ENCODE measurements around the gene PBX3.

Gene PBX3

DNA sequence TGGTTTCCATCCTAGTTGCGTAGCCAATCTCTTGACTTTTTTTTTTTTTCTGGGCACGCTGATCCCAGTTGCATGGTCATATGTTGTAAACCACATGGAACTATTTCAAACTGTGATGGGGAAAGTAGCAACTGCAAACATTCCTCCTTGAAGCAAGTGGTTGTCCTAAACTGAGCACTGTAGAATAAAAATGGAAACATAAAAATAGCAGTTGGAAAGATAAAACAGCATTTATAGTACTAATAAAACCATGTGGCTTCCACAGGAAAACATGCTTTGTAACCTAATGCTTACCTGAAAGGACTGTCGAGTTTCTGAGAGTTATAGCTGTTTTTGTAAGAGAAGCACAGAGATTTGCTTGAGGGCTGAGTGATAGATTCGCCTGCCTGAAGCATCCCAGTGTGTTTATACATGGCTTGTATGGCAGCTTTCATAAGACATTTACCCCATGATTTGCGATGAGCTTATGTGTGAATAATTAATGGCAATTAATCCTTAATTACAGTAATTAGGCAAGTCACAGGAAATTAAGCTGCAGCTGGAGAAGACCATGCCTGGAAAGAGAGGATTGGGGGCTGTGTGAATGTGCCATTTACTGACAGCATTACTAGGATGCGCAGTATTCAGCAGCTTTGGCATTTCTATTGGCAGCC is 136.5 kb downstream of the PBX3 start:
- DNase-seq = no peak

DNA sequence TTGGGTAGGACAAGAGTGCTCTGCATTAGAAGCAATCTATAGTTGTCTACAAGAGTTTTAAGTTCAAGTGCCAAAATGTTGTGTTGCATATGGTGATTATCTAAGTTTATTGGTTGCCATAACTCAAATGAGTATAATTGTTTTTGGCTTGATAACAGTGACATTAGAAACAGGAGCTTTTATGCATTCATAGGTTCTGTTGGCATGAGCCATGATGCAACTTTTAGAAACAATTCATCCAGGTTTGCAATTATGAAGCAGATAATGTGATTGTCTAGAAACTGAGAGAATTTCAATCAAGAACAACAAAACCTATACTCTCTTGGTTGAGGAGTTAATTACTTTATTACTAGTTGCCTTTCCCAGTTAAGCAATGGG is 137.0 kb downstream of the PBX3 start:
- no peak for DNase-seq

DNA sequence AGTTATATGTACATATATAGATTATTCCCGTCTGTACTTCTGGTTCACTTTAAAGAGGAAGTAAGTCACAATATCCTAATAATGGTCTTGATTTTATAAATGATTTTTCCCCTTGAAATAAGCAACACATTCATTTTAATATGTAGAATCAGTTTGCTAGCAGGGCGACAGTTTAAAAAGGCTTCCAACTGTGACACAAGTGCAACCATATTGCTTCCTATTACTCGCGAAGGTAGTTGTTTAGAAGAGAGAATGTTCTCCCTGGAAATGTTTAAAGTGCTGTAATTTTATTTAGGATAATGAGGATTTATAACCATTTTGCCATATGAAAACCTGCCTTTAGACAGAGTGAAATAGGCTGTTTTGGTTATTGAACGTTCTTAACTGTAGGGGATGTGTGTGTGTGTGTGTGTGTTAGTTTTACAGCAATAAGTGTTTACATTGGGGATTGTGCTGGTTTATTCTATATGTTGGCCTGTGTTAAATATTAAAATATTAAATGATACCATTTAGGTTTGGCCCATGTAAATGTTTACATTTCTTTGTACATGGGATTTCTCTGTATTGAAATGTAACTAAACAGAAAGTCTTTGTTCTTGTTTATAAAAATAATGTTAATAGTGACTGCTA is 138.3 kb downstream of the PBX3 start:
- DNase-seq = no peak

DNA sequence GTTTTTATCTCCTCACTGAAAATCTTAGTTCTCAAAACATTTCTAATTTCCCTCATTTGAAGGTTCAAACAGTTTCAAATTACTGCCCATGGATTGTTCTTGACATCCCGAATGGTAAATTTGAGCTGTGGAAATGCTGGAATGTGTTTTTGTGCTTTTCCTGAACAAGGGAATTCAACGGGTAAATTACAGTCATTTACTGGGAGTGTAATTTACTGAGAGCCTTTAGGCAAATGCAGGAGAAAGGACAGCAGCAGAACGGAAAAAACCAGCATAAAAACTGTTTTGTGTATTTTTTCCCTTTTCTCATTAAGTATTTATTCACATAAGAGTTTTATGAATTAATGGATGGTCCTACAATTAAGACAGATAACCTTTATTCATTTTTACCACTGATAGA is 139.2 kb downstream of the PBX3 start:
- DNase-seq = no peak

DNA sequence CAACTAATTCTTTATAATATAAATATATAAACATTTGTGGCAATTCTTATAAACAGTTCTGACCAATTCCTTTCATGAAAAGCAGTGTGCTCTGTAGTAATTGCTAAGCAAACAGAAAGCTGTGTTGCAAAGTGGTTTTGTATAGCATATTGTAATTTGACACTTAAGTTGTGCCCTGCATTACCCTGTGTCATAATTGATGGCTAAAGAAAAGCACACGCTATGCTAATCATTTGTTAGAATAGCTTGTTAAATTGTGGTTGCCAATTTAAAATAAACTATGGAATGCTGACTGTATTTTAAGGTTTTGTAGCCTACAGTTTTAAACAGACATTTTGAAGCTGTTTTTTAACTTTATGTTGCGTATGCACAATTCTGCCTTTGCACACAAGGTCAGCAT is 140.0 kb downstream of the PBX3 start:
- no peak for DNase-seq

- no peak for DNase-seq
These were observed 141.0 kb downstream of the PBX3 start for GRCh38 chr9:125888211-125888610.

GRCh38 chr9:125889112-125889475 is 141.9 kb downstream of the PBX3 start:
- no peak for DNase-seq

DNA sequence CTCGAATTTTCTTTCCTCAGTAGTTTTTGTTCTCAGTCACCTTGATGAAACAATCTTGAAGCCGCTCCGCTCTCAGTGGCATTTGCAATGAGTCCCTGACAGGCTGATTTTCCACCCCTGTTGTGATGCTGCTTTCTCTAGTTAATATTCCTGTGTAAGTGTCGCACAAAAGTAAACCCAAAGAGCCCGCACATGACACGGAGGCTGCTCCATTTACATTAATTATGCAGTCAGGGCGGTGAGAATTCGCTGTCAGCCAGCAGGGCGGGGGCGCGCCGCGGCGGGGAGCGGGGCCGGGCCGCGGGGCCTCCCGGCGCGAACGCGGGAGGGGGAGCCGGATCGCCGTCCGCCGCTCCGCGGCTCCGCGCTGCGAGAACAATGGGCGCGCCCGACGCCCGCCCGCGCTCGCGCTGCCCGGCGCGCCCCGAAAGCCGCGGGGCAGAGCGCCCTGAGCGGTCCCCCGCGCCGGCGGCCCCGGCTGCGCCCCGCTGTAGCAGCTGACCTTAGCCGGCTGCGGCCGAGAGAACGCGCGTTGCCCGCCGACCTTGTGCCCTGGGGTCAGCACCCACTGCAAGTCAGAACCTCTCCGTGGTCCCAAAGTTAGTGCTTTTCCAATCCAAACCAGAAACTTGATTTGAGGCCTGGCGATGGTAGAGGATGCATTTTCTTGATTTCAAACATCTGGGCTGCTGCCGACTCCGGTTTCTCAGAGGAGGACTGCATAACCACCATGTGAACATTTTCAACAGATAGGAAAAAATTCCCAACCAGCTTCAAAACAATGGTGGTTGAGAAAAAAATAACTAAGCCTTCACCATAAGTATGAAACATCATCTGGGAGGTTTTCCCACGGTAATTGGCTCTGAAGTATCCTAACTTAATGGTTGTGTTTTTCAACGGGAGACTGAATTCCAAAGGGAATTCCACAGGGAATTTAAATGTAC is 142.6 kb downstream of the PBX3 start:
- DNase-seq = no peak

DNA sequence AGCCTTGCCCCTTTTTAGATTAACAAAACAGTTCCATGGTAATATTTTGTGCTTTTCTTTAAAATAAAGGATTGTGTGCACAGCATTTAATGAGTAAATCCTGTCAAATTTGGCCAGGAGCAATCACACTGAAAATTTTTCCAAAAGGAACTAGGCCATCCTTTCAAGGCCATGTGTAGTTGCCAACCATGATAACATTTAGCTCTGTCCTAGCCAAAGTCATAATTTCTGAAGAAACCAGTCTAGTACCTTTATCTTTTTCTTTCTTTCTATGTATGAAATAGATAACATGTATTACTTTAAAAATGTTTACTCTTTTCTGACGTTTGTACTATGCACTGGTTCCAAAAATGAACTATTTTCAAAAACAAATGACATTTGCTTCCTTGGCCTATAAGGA is 143.7 kb downstream of the PBX3 start:
- DNase-seq = no peak

DNA sequence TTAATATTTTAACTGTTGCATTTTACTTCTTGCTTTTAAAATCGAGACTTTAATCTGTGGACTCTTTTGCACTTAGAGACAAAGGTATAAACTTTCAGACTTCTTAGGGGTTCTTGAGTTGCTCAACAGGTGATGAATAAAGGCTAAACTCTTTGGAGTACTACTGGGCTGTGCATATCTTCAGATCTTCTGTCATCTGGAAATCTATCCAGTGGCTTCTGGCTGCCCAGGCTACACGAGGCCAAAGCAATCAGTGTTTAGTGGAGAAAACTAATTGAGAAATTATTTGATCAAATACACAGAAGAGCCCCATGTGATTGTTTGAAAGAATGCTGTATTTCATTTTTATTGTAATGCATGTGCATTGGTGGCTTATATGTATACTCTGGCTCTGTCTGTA is 146.1 kb downstream of the PBX3 start:
- no peak for DNase-seq

- DNase-seq = no peak
These were observed 147.4 kb downstream of the PBX3 start for GRCh38 chr9:125894566-125894965.

DNA sequence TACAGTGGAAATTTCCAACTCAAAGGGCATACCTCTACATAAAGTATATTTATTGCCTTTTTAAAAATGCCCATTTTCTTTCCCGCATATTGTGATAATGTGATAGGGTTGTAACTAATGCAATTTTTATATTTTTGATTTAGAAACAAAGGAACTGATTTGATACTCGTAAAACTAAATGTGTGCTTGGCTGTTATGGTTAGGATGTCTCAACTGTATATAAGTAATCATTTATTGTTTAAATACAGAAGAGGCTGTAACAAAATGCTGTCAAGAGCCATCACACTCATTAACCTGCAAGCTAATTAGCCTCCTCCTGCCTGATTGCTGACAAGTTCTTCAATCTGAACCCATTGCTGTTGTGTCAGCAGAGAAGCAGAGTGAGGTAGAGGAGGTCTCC is 149.2 kb downstream of the PBX3 start:
- no peak for DNase-seq

DNA sequence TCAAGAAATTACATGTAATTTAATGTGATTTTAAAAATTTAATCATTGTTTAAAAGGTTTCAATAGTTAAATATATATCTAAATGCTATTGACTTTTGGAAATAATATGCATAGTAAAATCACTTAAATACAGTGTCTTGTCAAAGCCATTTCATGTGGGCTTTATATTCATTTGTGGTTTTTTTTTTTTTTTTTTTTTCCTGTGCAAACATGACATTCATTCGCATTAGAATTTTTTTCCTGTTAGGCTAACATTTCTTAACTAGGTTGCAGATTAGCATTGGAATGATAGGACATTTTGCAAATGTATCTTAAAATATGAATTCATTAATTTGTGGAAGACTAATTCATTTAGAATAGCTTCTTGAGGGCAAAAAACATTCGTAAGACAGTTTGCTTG is 149.8 kb downstream of the PBX3 start:
- no peak for DNase-seq

DNA sequence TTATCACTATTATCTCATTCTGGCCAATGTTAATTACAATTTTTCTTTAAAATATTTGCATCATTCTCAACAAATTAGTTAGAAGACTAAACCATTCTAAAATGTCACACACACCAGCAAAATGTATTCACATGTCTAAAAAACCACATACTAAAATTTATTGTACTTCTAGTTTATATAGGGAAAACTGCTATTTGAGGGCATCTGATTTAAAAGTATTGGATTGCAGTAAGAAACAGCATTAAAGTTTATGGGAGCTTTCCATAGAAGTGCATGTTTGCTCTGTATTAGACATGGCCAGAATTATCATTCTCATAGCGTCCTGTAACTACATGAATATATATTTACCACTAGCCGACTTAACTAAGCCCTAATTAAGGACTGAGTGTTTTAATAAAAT is 150.3 kb downstream of the PBX3 start:
- no peak for DNase-seq

- no peak for DNase-seq
These were observed 155.0 kb downstream of the PBX3 start for GRCh38 chr9:125902214-125902613.

GRCh38 chr9:125902831-125903512 is 155.8 kb downstream of the PBX3 start:
- DNase-seq = no peak

- DNase-seq = no peak
These were observed 157.1 kb downstream of the PBX3 start for GRCh38 chr9:125904155-125904851.

DNA sequence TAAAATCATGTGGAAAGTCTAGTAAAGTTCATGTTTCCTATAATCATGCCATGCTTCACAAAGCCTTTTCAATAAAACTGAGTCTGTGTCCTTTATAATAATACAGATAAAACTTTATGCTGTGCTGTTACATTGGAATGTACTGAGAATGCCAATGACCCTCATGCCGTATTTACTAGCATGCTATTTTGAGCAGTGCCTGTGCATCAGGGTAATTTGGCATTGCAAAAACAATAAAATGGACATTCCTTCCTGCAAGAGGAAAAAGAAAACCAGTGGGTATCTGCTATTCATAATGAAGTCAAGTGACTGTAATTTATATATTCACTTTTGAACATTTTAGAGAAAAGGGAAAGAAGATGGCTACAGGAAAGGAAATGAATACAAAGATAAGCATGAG is 159.0 kb downstream of the PBX3 start:
- DNase-seq = no peak

DNA sequence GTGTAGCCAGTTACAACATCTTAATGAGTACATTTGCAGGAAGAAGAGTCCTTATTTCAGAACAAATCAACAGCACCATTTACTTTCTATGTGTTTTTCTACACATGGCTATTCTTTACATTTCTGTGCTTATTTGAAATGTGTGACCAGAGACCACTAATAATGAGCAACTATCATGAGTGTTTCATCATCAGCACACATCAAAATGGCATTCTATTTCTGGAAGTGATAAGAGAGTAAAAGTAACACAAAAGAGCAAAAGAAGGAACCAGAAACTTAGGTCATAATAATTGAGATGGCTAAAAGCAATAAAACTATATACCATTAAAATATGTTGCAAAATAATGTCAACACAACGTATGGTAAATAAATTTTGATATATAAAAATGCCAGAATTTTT is 159.7 kb downstream of the PBX3 start:
- no peak for DNase-seq

- DNase-seq = no peak
These were observed 161.0 kb downstream of the PBX3 start for GRCh38 chr9:125908136-125908535.

GRCh38 chr9:125908966-125909365 is 161.8 kb downstream of the PBX3 start:
- no peak for DNase-seq

- no peak for DNase-seq
These were observed 162.3 kb downstream of the PBX3 start for GRCh38 chr9:125909459-125909858.

DNA sequence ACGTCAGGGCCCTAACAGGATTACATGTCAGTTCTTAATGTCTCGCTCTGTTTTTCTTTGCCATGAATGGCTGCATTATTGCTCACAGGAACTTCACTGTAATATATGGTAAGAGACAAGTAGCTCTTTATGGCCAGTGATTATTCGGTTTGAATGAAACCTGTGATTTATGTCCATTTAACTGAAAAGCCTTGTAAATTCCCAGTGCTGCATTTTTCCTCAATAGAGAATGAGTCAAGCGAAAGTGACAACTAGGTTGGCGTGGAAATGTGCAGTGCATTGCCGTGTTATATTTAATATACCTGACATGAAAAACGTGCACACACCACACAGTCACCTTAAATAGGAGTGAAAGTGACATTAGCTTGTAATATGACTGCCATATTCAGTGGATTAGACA is 163.1 kb downstream of the PBX3 start:
- DNase-seq = no peak

Measured in NCI-H2107 (cell line).